Esophagus squamous epithelium (tissue), 5 donors: ENCODE data around the gene PGP. TPM values are rescaled to one million over a fixed set of nuclear protein-coding genes. Genes with fewer than 3 reads are reported as not detected.

Experiments used
- DNase-seq: peaks from one replicate; lab custom pipeline; 2025; lab: John Stamatoyannopoulos, UW
- H3K27ac ChIP-seq, 4 donors: fragments of 200-600 bp; sonication (generic); one replicate each; pipeline ENCODE4 v1.5.1; 2016 to 2019; ENCODE audit warnings: mild to moderate bottlenecking in 1 of 4
- H3K27me3 ChIP-seq, 4 donors: fragments of 200-600 bp; sonication (generic); 1 replicate in 3 of 4; 2 replicates in 1 of 4; pipeline versions ENCODE4 v1.5.1 to v1.6.0; 2017 to 2021; ENCODE audit warnings: antibody characterized with exemption in 1 of 4
- H3K36me3 ChIP-seq, 3 donors: fragments of 200-600 bp; sonication (generic); one replicate each; pipeline ENCODE4 v1.5.1; 2016 to 2019
- H3K4me1 ChIP-seq, 3 donors: fragments of 200-600 bp; sonication (generic); one replicate each; pipeline ENCODE4 v1.5.1; 2017 to 2019
- H3K4me3 ChIP-seq, 4 donors: fragments of 200-600 bp; sonication (generic); 1 replicate in 3 of 4; 2 replicates in 1 of 4; pipeline ENCODE4 v1.5.1; 2016 to 2019; ENCODE audit warnings: mild to moderate bottlenecking in 2 of 4, moderate library complexity in 1 of 4
- H3K9me3 ChIP-seq, 3 donors: fragments of 200-600 bp; sonication (generic); one replicate each; pipeline ENCODE4 v1.5.1; 2016 to 2019
- POLR2A ChIP-seq, 4 donors: fragments of 450-650 bp; IDR thresholded peaks; one replicate each; pipeline ENCODE4 v1.6.1; 2017; ENCODE audit warnings: antibody characterized with exemption in 4 of 4, mild to moderate bottlenecking in 4 of 4, moderate library complexity in 3 of 4
- WGBS, 2 donors: methylation state at CpG; one replicate each; pipeline ENCODE4 v1.1.5; 2018; 5-methylcytosine and 5-hydroxymethylcytosine counted together
- intact Hi-C: fragments of 100-400 bp; cut with DNase I; formaldehyde crosslinking; loops from one replicate; pipeline ENCODE4 v1.15.0; 2022
- total RNA-seq, 4 donors: library from RNA; depleted of rRNA; stranded (reverse); fragments of >200 nt; gene quantifications; one replicate each; pipeline ENCODE4 v1.1.0, GENCODE V29; 2016
- TF ChIP-seq, protein P1 (sequence below), 6 experiments: fragments of 450-650 bp in 4 of 6; fragments of 200-600 bp in 2 of 6; sonication (generic) in 2 of 6; IDR thresholded peaks; one replicate each; pipeline ENCODE4 v1.5.1; 2016 to 2019; ENCODE audit warnings: antibody characterized with exemption in 6 of 6, mild to moderate bottlenecking in 4 of 6, moderate library complexity in 4 of 6
- donor health status: DM: yes; HTN: yes; CAD: no.

PGP gene
- total RNA-seq, 4 donors from 2014 or later, result 5.5 to 14.2 (median 7.4) TPM

GRCh38 chr16:2198283-2198682 lies 16.4 kb downstream of the PGP start:
- H3K27me3 ChIP-seq, result peaks cover 10 to 62% (median 16%) of the 10 kb centered on the region in 4 donors

DNA sequence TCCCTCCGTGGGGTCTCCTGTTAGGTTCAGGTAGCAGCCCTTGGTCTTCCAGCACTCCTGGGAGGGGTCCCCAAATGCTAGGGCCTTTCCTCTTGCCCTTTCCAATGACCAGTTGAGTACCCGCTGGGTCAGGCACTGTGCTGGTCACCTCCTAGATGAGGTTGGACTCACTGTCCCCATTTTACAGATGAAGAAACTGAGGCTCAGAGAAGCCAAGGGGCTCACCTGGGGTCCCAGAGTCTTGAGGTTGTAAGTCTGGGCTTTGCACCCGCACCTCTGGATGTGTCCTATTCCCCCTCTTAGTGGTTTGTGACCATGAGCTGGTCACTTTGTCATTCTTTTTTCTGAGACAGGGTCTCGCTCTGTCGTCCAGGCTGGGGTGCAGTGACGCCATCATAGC lies 16.9 kb downstream of the PGP start:
- H3K27me3 ChIP-seq, result peaks cover 10 to 63% (median 16%) of the 10 kb centered on the region in 4 donors
- TF ChIP-seq POLR2A (IDR thresholded peaks at IDR 0.05), result no peak
- TF ChIP-seq, protein P1, sequence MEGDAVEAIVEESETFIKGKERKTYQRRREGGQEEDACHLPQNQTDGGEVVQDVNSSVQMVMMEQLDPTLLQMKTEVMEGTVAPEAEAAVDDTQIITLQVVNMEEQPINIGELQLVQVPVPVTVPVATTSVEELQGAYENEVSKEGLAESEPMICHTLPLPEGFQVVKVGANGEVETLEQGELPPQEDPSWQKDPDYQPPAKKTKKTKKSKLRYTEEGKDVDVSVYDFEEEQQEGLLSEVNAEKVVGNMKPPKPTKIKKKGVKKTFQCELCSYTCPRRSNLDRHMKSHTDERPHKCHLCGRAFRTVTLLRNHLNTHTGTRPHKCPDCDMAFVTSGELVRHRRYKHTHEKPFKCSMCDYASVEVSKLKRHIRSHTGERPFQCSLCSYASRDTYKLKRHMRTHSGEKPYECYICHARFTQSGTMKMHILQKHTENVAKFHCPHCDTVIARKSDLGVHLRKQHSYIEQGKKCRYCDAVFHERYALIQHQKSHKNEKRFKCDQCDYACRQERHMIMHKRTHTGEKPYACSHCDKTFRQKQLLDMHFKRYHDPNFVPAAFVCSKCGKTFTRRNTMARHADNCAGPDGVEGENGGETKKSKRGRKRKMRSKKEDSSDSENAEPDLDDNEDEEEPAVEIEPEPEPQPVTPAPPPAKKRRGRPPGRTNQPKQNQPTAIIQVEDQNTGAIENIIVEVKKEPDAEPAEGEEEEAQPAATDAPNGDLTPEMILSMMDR (IDR thresholded peaks at IDR 0.05), result no peak
- no peaks in the 10 kb centered on the region for H3K36me3 ChIP-seq
- no peak for DNase-seq
- H3K27ac ChIP-seq, result no peak overlapping the region
- no peak overlapping the region for H3K4me3 ChIP-seq
- no peaks in the 10 kb centered on the region for H3K9me3 ChIP-seq
- whole genome bisulfite sequencing, 2 donors, result 76% methylated on average over 4 to 5 of the region's 6 CpGs
- peaks cover 15 to 27% (median 20%) of the 10 kb centered on the region in 3 donors for H3K4me1 ChIP-seq
- intact Hi-C loops, result no loop called here

More at GRCh38 chr16:2198283-2198682, 16.4 kb downstream of the PGP start:
- H3K4me3 ChIP-seq, result no peak overlapping the region
- DNase-seq, result no peak
- TF ChIP-seq POLR2A (IDR thresholded peaks at IDR 0.05), result no peak
- TF ChIP-seq, protein P1 (IDR thresholded peaks at IDR 0.05), result no peak
- no peaks in the 10 kb centered on the region for H3K36me3 ChIP-seq
- no peak overlapping the region for H3K27ac ChIP-seq
- H3K9me3 ChIP-seq, result no peaks in the 10 kb centered on the region
- 63 to 68% methylated on average over 4 of the region's 4 CpGs for WGBS, 2 donors
- intact Hi-C loops, result no loop called here
- H3K4me1 ChIP-seq, result peaks cover 15 to 27% (median 20%) of the 10 kb centered on the region in 3 donors

DNA sequence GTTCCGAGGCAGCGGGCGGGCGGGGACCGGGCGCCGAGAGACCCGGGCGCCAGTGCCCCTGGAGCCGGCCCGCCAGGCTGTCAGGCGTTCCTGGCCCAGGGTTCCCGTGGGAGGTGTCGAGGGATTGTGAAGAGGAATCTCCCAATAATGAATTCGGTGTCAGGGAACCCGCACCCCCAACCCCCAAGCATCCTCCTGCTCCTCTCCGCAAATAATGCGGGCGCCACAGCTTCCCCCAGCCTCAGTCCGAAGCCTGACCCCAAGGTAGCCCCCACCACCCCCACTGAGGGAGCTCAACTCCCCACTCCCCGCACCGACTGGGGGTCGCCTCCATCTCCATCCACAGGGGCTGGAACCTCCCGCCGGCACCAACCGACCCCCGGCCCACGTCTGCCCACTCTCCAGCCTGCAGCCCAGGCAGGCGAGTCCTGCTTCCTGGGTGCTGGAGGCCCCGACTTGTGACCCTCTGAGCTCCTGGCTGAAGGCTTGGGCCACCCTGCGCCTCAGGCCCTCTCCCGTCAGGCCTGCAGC lies 17.6 kb downstream of the PGP start:
- DNase-seq, result no peak
- H3K27me3 ChIP-seq, result peaks cover 10 to 69% (median 16%) of the 10 kb centered on the region in 4 donors
- peak overlapping the region in 2 of 4 donors; percentile 55 to 73 for H3K4me3 ChIP-seq
- no peaks in the 10 kb centered on the region for H3K36me3 ChIP-seq
- H3K27ac ChIP-seq, result no peak overlapping the region
- WGBS, 2 donors, result 0 to 16% methylated on average over 5 to 8 of the region's 32 CpGs
- no peaks in the 10 kb centered on the region for H3K9me3 ChIP-seq
- TF ChIP-seq POLR2A (IDR thresholded peaks at IDR 0.05), result no peak
- TF ChIP-seq, protein P1 (IDR thresholded peaks at IDR 0.05), result no peak
- intact Hi-C loops, result no loop called here
- peaks cover 15 to 27% (median 20%) of the 10 kb centered on the region in 3 donors for H3K4me1 ChIP-seq

DNA sequence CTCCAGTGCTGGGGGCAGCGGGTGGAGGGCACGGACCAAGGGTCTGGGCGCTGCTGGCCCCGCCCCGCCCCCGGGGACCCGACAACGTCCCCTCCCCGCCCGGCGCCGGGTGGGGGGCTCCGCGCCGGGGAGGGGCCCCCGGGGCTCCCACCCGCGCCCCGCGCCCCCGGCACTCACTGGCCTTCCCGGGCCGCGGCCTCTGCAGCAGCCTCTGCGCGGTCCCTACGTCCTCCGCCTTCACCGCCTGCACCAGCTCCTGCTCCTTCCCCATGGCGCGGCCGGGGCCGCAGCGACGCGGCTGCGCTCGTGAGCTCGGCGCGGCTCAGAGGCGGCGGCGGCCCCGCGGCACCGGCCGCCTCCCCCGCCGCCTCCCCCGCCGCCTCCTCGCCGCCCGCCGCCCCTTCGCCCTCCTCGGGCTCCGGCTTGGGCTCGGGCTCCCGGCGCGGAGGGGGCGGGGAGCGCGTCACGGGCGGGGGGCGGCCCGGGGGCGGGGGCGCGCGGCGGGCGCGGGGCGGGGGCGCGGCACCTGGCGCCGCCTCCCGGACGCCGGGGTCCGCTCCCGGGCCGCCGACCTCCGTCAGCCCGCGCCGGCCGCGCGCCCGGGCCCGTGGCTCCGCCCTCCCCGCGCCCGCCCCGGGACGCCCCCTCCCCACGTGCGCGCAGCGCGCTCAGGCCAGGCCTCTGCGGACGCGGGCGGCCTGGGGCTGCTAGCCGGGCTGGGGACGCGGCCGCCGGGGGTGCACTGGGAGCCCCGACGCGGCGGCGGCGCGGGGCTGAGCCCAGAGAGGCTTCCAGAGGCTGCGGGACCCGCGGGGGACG lies 18.3 kb downstream of the PGP start, which contains the start of gene CASKIN1:
Gene CASKIN1 (minus strand): TSS at position 444 of the 819 bp plus-strand sequence. CDS start 173 bp downstream, at position 271.
- Histone ChIP-seq H3K4me1 (peaks cover 15 to 27% (median 20%) of the 10 kb centered on the region in 3 donors), H3K9me3 (no peaks in the 10 kb centered on the region), H3K27ac (no peak within 1 kb of the TSS), H3K36me3 (no peaks in the 10 kb centered on the region), H3K27me3 (peaks cover 10 to 70% (median 16%) of the 10 kb centered on the region in 4 donors), H3K4me3 (peak within 1 kb of the TSS; percentile 32 to 73 (median 45))
- intact Hi-C loops, result no loop called here
- TF ChIP-seq, protein P1 (IDR thresholded peaks at IDR 0.05), result no peak
- no peak for TF ChIP-seq POLR2A (IDR thresholded peaks at IDR 0.05)
- DNase-seq, result no peak
- WGBS, 2 donors, result no CpG with 5 or more reads among the region's 129 CpGs
